ENCODE measurements around the gene SMOC2. TPM values are rescaled to one million over a fixed set of nuclear protein-coding genes. Genes with fewer than 3 reads are reported as not detected.
"Not testable (repeated sequence)": the region's sequence is repeated elsewhere in the genome, so short reads cannot be mapped to it uniquely, and the experiment has no call there.

SMOC2 gene
- total RNA-seq, 1 donor from 2014 or later: not detected

DNA sequence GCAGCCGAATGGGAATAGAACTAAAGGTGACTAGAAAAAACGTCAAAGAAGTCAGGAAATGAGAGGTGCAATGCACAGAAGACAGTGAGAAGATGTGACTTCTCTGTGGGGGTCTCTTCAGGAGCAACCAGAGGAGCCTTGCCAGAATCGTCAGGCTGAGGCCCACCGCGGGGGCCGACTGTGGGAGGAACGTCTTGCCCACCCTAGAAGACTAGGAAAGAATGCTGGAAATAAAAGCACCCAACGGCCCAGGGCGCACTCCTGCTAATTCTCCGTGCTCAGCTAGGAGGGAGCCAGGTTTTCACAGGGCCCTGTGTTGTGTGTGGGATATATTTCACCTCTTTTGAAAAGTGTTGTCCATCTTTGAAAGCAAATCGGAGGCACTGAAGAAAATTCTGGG lies 129.2 kb downstream of the SMOC2 start:
- Mint-ChIP-seq H3K9me3 (ENCODE audit: unreplicated experiment) (no peaks in the 10 kb centered on the region), H3K36me3 (ENCODE audit: low read depth, unreplicated experiment) (no peaks in the 10 kb centered on the region), H3K4me3 (ENCODE audit: unreplicated experiment) (no peak overlapping the region), H3K27me3 (ENCODE audit: unreplicated experiment) (peaks cover 6% of the 10 kb centered on the region), H3K4me1 (ENCODE audit: unreplicated experiment) (no peaks in the 10 kb centered on the region), H3K27ac (ENCODE audit: unreplicated experiment) (no peak overlapping the region)
- DNase-seq (ENCODE audit: low spot score): no peak
- TF ChIP-seq, protein P1, sequence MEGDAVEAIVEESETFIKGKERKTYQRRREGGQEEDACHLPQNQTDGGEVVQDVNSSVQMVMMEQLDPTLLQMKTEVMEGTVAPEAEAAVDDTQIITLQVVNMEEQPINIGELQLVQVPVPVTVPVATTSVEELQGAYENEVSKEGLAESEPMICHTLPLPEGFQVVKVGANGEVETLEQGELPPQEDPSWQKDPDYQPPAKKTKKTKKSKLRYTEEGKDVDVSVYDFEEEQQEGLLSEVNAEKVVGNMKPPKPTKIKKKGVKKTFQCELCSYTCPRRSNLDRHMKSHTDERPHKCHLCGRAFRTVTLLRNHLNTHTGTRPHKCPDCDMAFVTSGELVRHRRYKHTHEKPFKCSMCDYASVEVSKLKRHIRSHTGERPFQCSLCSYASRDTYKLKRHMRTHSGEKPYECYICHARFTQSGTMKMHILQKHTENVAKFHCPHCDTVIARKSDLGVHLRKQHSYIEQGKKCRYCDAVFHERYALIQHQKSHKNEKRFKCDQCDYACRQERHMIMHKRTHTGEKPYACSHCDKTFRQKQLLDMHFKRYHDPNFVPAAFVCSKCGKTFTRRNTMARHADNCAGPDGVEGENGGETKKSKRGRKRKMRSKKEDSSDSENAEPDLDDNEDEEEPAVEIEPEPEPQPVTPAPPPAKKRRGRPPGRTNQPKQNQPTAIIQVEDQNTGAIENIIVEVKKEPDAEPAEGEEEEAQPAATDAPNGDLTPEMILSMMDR (IDR thresholded peaks at IDR 0.05; ENCODE audit: unreplicated experiment): no peak

DNA sequence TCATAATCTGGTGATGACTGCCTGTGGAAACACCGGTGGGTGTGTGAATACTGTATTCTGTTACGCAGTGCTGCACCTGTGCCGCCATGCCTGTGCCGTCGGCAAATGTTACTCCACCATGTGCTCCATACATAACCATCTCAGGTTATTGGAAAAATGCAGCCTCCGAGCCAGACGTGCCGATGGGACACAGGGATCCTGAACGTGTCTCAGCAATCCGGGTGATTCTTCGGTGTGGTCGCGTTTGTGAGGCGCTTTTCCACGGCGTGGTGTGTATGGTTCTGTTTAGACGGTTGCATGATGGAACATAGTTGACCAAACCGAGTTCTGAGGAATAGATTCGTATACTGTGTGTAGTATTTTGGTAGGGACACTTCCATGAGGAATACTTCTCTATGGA lies 130.3 kb downstream of the SMOC2 start:
- DNase-seq (ENCODE audit: low spot score): no peak

DNA sequence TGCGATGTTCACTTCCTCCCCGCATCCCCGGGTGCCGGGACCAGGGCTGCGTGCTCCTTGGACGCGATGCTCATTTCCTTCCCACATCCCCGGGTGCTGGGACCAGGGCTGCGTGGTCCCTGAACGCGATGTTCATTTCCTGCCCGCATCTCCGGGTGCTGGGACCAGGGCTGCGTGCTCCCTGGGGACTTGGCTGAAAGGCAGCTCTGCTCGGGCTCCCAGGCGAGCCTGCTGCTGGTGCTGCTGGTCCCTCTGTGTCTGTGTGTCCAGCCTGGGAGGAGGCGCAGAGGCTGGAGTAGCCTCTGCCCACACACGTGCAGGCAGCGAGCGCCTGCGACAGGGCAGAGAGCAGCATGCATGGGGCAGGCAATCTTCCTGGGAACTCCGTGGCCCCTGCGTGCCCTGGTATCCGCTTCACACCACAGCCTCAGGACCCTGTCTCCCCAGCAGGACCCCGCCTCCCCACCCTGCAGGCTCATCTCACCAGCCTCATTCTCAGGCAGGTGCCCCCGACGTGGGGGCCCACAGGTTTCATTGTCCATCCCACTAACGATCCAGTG lies 132.4 kb downstream of the SMOC2 start:
- not testable (repeated sequence) for H3K4me1 Mint-ChIP-seq (ENCODE audit: unreplicated experiment); H3K36me3 Mint-ChIP-seq (ENCODE audit: low read depth, unreplicated experiment)

More for the DNA sequence above, 130.3 kb downstream of the SMOC2 start:
- Mint-ChIP-seq H3K4me1 (ENCODE audit: unreplicated experiment) (no peaks in the 10 kb centered on the region), H3K36me3 (ENCODE audit: low read depth, unreplicated experiment) (no peaks in the 10 kb centered on the region), H3K9me3 (ENCODE audit: unreplicated experiment) (no peaks in the 10 kb centered on the region), H3K27me3 (ENCODE audit: unreplicated experiment) (peaks cover 5% of the 10 kb centered on the region), H3K27ac (ENCODE audit: unreplicated experiment) (no peak overlapping the region), H3K4me3 (ENCODE audit: unreplicated experiment) (no peak overlapping the region)
- TF ChIP-seq, protein P1 (IDR thresholded peaks at IDR 0.05; ENCODE audit: unreplicated experiment): no peak

DNA sequence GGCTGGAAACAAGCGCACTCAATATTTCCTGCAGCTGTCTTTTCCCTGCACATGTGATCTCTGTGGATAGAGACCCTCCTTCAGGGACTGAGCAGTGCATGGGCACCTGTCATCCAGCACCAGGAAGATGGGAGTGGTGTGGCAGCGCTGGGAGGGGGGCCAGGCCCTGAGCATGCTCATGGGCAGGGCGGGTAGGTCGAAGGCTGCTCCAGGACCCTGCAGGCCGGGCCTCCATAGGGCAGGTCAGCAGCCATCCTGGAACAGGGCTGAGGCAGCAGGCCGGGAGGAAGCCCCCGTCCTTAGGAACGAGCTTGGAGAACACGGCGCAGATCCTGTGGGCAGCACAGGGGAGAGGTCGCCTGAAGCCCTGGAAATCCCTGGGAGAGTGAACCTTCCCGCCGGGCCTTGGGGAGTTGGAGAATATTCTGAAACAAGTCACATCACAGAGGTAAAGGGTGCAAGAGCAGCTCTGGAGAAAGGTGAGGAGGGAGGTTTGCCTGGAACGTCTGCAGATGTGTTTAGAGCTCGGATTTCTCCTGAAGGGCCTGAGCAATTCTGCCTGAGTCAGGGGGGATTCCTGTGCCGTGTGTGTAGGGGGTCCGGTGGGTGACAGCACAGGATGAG lies 133.2 kb downstream of the SMOC2 start:
- DNase-seq (ENCODE audit: low spot score): no peak
- H3K27ac Mint-ChIP-seq (ENCODE audit: unreplicated experiment): no peak overlapping the region
- H3K4me3 Mint-ChIP-seq (ENCODE audit: unreplicated experiment): no peak overlapping the region
- TF ChIP-seq, protein P1 (IDR thresholded peaks at IDR 0.05; ENCODE audit: unreplicated experiment): no peak
- H3K36me3 Mint-ChIP-seq (ENCODE audit: low read depth, unreplicated experiment): no peaks in the 10 kb centered on the region
- H3K27me3 Mint-ChIP-seq (ENCODE audit: unreplicated experiment): peaks cover 5% of the 10 kb centered on the region
- H3K9me3 Mint-ChIP-seq (ENCODE audit: unreplicated experiment): no peaks in the 10 kb centered on the region
- H3K4me1 Mint-ChIP-seq (ENCODE audit: unreplicated experiment): no peaks in the 10 kb centered on the region

More for the DNA sequence above, 132.4 kb downstream of the SMOC2 start:
- not testable (repeated sequence) for H3K9me3 Mint-ChIP-seq (ENCODE audit: unreplicated experiment); H3K27ac Mint-ChIP-seq (ENCODE audit: unreplicated experiment); H3K27me3 Mint-ChIP-seq (ENCODE audit: unreplicated experiment); DNase-seq (ENCODE audit: low spot score); H3K4me3 Mint-ChIP-seq (ENCODE audit: unreplicated experiment)

DNA sequence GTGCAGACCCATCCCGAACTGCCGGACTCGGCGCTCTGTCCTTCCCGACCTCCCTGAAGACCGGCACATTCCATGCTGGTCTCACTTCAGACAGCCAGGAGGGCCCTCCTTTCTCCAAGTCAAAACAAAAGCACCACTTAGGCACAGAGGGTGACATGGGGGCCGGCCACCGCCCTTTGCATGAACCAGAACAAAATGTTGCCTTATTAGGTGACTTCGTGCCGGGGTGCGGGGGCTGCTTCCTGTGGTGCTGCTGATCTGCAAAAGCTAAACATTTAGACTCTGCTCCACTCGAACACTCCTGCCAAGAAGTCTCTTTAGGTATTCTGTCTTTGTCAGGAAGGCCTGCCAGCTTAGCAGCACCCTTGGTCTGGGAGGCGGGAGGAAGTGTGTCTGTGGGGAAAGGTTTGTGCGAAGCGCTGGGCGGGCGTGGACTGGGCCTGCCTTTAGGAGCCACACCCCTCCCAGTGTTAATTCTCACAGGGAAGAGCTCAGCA lies 133.8 kb downstream of the SMOC2 start:
- peaks cover 5% of the 10 kb centered on the region for H3K27me3 Mint-ChIP-seq (ENCODE audit: unreplicated experiment)
- no peaks in the 10 kb centered on the region for H3K4me1 Mint-ChIP-seq (ENCODE audit: unreplicated experiment)

More for the DNA sequence above, 133.8 kb downstream of the SMOC2 start:
- Mint-ChIP-seq H3K4me3 (ENCODE audit: unreplicated experiment) (no peak overlapping the region), H3K9me3 (ENCODE audit: unreplicated experiment) (no peaks in the 10 kb centered on the region), H3K27ac (ENCODE audit: unreplicated experiment) (no peak overlapping the region), H3K36me3 (ENCODE audit: low read depth, unreplicated experiment) (no peaks in the 10 kb centered on the region)
- TF ChIP-seq, protein P1 (IDR thresholded peaks at IDR 0.05; ENCODE audit: unreplicated experiment): no peak
- DNase-seq (ENCODE audit: low spot score): no peak
